SK-N-SH treated with all-trans-retinoic acid at 6 μM for 48 hours (cell line): ENCODE data around the gene PRRT2.
"Not testable (repeated sequence)": the region's sequence is repeated elsewhere in the genome, so short reads cannot be mapped to it uniquely, and the experiment has no call there.

Source experiments
- ARNTL ChIP-seq: fragments of 450-650 bp; formaldehyde crosslinking; IDR thresholded peaks from 2 replicates; pipeline ENCODE4 v1.5.0; 2020; ENCODE audit warnings: low read depth, mild to moderate bottlenecking, moderate library complexity, borderline replicate concordance
- BACH2 ChIP-seq: fragments of 250-450 bp; sonication (Bioruptor Pico); IDR thresholded peaks from 2 replicates; pipeline ENCODE4 v1.9.0; 2021; ENCODE audit warnings: mild to moderate bottlenecking, borderline replicate concordance
- ISL1 ChIP-seq: fragments of 250-450 bp; sonication (Bioruptor Pico); IDR thresholded peaks from 2 replicates; pipeline ENCODE4 v2.1.2; 2022; ENCODE audit warnings: mild to moderate bottlenecking, moderate library complexity
- OSR1 ChIP-seq: fragments of 250-450 bp; sonication (Bioruptor Pico); IDR thresholded peaks from 2 replicates; pipeline ENCODE4 v1.8.0; 2022; ENCODE audit warnings: moderate library complexity, mild to moderate bottlenecking, inconsistent platforms
- TOX ChIP-seq: fragments of 250-450 bp; sonication (Bioruptor Pico); IDR thresholded peaks from 2 replicates; pipeline ENCODE4 v1.8.0; 2021; ENCODE audit warnings: mild to moderate bottlenecking, moderate library complexity, borderline replicate concordance
- ZC3H10 ChIP-seq: fragments of 250-450 bp; sonication (Bioruptor Pico); IDR thresholded peaks from 2 replicates; pipeline ENCODE4 v1.5.1; 2021; ENCODE audit warnings: mild to moderate bottlenecking, moderate library complexity
- ZFP3 ChIP-seq: fragments of 250-450 bp; sonication (Bioruptor Pico); IDR thresholded peaks from 2 replicates; pipeline ENCODE4 v1.5.0; 2020; ENCODE audit warnings: mild to moderate bottlenecking, moderate library complexity
- ZFP30 ChIP-seq: fragments of 450-650 bp; formaldehyde crosslinking; IDR thresholded peaks from 2 replicates; pipeline ENCODE4 v1.5.0; 2022; ENCODE audit warnings: mild to moderate bottlenecking, moderate library complexity
- TF ChIP-seq, protein P1 (sequence below): fragments of 250-450 bp; sonication (Bioruptor Pico); IDR thresholded peaks from 2 replicates; pipeline ENCODE4 v1.8.0; 2020; ENCODE audit warnings: mild to moderate bottlenecking, moderate library complexity, borderline replicate concordance
- TF ChIP-seq, protein P2 (sequence below): fragments of 250-450 bp; sonication (Bioruptor Pico); IDR thresholded peaks from 2 replicates; pipeline ENCODE4 v1.5.0; 2020; ENCODE audit warnings: mild to moderate bottlenecking, moderate library complexity
- TF ChIP-seq, protein P3 (sequence below): fragments of 250-450 bp; sonication (Bioruptor Pico); IDR thresholded peaks from 2 replicates; pipeline ENCODE4 v1.5.1; 2020; ENCODE audit warnings: low read depth, mild to moderate bottlenecking, moderate library complexity
- TF ChIP-seq, protein P4 (sequence below): fragments of 250-450 bp; sonication (Bioruptor Pico); IDR thresholded peaks from 2 replicates; pipeline ENCODE4 v1.5.1; 2021; ENCODE audit warnings: mild to moderate bottlenecking, moderate library complexity

DNA sequence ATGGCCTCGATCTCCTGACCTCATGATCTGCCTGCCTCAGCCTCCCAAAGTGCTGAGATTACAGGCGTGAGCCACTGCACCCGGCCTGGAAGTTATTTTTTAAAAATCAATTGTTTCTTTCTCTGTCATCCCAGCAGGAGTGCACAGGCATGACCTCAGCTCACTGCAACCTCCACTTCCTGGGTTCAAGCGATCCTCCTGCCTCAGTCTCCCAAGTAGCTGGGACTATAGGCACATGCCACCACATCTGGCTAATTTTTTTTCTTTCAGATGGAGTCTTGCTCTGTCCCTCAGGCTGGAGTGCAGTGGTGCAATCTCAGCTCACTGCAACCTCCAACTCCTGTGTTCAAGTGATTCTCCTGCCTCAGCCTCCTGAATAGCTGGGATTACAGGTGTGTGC lies 24.8 kb upstream of the PRRT2 start:
- TF ChIP-seq, protein P1, sequence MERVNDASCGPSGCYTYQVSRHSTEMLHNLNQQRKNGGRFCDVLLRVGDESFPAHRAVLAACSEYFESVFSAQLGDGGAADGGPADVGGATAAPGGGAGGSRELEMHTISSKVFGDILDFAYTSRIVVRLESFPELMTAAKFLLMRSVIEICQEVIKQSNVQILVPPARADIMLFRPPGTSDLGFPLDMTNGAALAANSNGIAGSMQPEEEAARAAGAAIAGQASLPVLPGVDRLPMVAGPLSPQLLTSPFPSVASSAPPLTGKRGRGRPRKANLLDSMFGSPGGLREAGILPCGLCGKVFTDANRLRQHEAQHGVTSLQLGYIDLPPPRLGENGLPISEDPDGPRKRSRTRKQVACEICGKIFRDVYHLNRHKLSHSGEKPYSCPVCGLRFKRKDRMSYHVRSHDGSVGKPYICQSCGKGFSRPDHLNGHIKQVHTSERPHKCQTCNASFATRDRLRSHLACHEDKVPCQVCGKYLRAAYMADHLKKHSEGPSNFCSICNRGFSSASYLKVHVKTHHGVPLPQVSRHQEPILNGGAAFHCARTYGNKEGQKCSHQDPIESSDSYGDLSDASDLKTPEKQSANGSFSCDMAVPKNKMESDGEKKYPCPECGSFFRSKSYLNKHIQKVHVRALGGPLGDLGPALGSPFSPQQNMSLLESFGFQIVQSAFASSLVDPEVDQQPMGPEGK, result not testable (repeated sequence)
- TF ChIP-seq, protein P2, sequence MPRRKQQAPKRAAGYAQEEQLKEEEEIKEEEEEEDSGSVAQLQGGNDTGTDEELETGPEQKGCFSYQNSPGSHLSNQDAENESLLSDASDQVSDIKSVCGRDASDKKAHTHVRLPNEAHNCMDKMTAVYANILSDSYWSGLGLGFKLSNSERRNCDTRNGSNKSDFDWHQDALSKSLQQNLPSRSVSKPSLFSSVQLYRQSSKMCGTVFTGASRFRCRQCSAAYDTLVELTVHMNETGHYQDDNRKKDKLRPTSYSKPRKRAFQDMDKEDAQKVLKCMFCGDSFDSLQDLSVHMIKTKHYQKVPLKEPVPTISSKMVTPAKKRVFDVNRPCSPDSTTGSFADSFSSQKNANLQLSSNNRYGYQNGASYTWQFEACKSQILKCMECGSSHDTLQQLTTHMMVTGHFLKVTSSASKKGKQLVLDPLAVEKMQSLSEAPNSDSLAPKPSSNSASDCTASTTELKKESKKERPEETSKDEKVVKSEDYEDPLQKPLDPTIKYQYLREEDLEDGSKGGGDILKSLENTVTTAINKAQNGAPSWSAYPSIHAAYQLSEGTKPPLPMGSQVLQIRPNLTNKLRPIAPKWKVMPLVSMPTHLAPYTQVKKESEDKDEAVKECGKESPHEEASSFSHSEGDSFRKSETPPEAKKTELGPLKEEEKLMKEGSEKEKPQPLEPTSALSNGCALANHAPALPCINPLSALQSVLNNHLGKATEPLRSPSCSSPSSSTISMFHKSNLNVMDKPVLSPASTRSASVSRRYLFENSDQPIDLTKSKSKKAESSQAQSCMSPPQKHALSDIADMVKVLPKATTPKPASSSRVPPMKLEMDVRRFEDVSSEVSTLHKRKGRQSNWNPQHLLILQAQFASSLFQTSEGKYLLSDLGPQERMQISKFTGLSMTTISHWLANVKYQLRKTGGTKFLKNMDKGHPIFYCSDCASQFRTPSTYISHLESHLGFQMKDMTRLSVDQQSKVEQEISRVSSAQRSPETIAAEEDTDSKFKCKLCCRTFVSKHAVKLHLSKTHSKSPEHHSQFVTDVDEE (CRISPR knock-in tag), result not testable (repeated sequence)
- not testable (repeated sequence) for TF ChIP-seq TOX (CRISPR knock-in tag); BACH2; ZC3H10; ISL1 (CRISPR knock-in tag); OSR1 (CRISPR knock-in tag); ARNTL (CRISPR knock-in tag); ZFP3 (CRISPR knock-in tag); ZFP30
- TF ChIP-seq, protein P3, sequence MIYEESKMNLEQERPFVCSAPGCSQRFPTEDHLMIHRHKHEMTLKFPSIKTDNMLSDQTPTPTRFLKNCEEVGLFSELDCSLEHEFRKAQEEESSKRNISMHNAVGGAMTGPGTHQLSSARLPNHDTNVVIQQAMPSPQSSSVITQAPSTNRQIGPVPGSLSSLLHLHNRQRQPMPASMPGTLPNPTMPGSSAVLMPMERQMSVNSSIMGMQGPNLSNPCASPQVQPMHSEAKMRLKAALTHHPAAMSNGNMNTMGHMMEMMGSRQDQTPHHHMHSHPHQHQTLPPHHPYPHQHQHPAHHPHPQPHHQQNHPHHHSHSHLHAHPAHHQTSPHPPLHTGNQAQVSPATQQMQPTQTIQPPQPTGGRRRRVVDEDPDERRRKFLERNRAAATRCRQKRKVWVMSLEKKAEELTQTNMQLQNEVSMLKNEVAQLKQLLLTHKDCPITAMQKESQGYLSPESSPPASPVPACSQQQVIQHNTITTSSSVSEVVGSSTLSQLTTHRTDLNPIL (CRISPR knock-in tag), result not testable (repeated sequence)
- TF ChIP-seq, protein P4, sequence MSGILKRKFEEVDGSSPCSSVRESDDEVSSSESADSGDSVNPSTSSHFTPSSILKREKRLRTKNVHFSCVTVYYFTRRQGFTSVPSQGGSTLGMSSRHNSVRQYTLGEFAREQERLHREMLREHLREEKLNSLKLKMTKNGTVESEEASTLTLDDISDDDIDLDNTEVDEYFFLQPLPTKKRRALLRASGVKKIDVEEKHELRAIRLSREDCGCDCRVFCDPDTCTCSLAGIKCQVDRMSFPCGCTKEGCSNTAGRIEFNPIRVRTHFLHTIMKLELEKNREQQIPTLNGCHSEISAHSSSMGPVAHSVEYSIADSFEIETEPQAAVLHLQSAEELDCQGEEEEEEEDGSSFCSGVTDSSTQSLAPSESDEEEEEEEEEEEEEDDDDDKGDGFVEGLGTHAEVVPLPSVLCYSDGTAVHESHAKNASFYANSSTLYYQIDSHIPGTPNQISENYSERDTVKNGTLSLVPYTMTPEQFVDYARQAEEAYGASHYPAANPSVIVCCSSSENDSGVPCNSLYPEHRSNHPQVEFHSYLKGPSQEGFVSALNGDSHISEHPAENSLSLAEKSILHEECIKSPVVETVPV (CRISPR knock-in tag), result not testable (repeated sequence)
